Right lobe of liver (tissue), 6 donors: ENCODE measurements around the gene KRT23. TPM values are rescaled to one million over a fixed set of nuclear protein-coding genes. Genes with fewer than 3 reads are reported as not detected.
A peak's percentile ranks its signal among the peaks of the same experiment; 100 is the strongest.

ENCODE experiments used
- ATAC-seq, 4 donors: fragments of 200-7000 bp; cut with Tn5 transposase; one replicate each; pipeline ENCODE4 v1.9.1; 2020; ENCODE audit warnings: mild to moderate bottlenecking in 4 of 4, moderate library complexity in 4 of 4
- DNase-seq, 3 donors: peaks; one replicate each; pipeline ENCODE4 v3.0.0-alpha.2; 2020
- H3K27ac ChIP-seq, 3 donors: fragments of 200-600 bp; one replicate each; pipeline ENCODE4 v1.8.0; 2022
- H3K27me3 ChIP-seq, 2 donors: fragments of 200-600 bp; one replicate each; pipeline ENCODE4 v1.8.0; 2022
- H3K36me3 ChIP-seq, 4 donors: fragments of 200-600 bp; sonication (generic) in 1 of 4; one replicate each; pipeline versions ENCODE4 v1.5.1 to v1.8.0; 2017 to 2022; ENCODE audit warnings: control low read depth in 1 of 4
- H3K4me1 ChIP-seq, 4 donors: fragments of 200-600 bp; sonication (generic) in 1 of 4; one replicate each; pipeline versions ENCODE4 v1.5.1 to v1.8.0; 2017 to 2022; ENCODE audit warnings: control low read depth in 1 of 4
- H3K4me3 ChIP-seq, 3 donors: fragments of 200-600 bp; one replicate each; pipeline ENCODE4 v1.8.0; 2022
- H3K9me3 ChIP-seq, 4 donors: fragments of 200-600 bp; sonication (generic) in 1 of 4; one replicate each; pipeline versions ENCODE4 v1.5.1 to v1.8.0; 2017 to 2022; ENCODE audit warnings: control low read depth in 1 of 4
- CTCF ChIP-seq, 4 donors: fragments of 200-600 bp in 3 of 4; fragments of 450-650 bp in 1 of 4; IDR thresholded peaks; one replicate each; pipeline versions ENCODE4 v1.5.1 to v1.8.0; 2016 to 2022; ENCODE audit warnings: antibody characterized with exemption in 4 of 4, mild to moderate bottlenecking in 2 of 4
- POLR2A ChIP-seq: fragments of 450-650 bp; IDR thresholded peaks from one replicate; pipeline ENCODE4 v1.6.1; 2017; ENCODE audit warnings: antibody characterized with exemption, mild to moderate bottlenecking
- WGBS: methylation state at CpG from one replicate; pipeline ENCODE4 v1.1.6; 2018; ENCODE audit warnings: low coverage, low lambda C conversion rate; ENCODE audit not compliant: insufficient coverage; ENCODE audit errors: missing lambda C conversion rate; 5-methylcytosine and 5-hydroxymethylcytosine counted together
- intact Hi-C, 2 donors: fragments of 100-400 bp; cut with DNase I; formaldehyde crosslinking; loops; one replicate each; pipeline versions ENCODE4 v1.11.2 to v1.14.1; 2022
- total RNA-seq, 6 experiments: library from RNA; depleted of rRNA in 2 of 6; stranded (reverse); fragments of >200 nt in 2 of 6; fragmentation: NEBNext Ultra II Directional in 3 of 6; extraction: Animal tissue kit (Norgen Biotek cat#: 25700) in 3 of 6; gene quantifications; one replicate each; pipeline versions ENCODE4 v1.1.0 to v1.2.4, GENCODE V29; 2016 to 2023
- donor health status: DM: no; HTN: yes; CAD: no.
- donor health status: DM: no; HTN: no; CAD: no.
- donor health status: DM: no; HTN: no; CAD: no.
- donor health status: DM: no; HTN: yes; CAD: no.
- donor health status: DM: no; HTN: yes; CAD: no.

The KRT23 gene
- total RNA-seq, 6 experiments from 2014 or later: 0.49 to 17.6 (median 10.0) TPM; not detected in 2

DNA sequence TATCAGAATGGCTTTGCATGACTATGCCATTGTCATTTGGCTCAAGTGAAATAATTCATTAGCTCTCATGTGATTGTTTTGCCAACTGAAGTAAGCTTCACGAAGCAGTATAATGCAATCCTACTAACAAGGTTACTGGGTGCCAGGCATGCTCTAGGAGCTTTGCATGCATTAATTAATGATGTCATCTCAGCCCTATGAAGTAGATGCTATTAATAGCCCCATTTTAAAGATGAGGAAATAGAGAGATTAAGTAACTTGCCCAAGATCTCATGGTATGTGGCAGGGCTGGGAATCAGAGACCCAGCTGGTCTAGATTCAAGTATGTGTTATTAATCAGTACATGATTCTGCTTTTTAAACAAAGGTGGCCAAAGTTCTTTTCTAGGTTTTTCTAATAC is 15.2 kb upstream of the KRT23 start:
- WGBS: 45% methylated on average over 1 of the region's 1 CpG
- peak in 1 of 4 donors; percentile 21 for ATAC-seq
- H3K36me3 ChIP-seq: no peaks in the 10 kb centered on the region

GRCh38 chr17:40952154-40952553 is 14.7 kb upstream of the KRT23 start:
- Histone ChIP-seq H3K9me3 (no peaks in the 10 kb centered on the region), H3K36me3 (no peaks in the 10 kb centered on the region), H3K4me1 (peaks cover 0 to 3% (median 0%) of the 10 kb centered on the region in 4 donors), H3K27me3 (no peaks in the 10 kb centered on the region), H3K27ac (no peak overlapping the region), H3K4me3 (no peak overlapping the region)
- TF ChIP-seq POLR2A (no peak), CTCF (IDR thresholded peaks at IDR 0.05) (no peak)
- no peak for DNase-seq
- no peak for ATAC-seq
- WGBS: 65% methylated on average over 2 of the region's 2 CpGs
- intact Hi-C loops: no loop called here

More for the DNA sequence above, 15.2 kb upstream of the KRT23 start:
- Histone ChIP-seq H3K4me1 (peaks cover 0 to 3% (median 0%) of the 10 kb centered on the region in 4 donors), H3K9me3 (no peaks in the 10 kb centered on the region), H3K4me3 (no peak overlapping the region), H3K27ac (no peak overlapping the region), H3K27me3 (no peaks in the 10 kb centered on the region)
- DNase-seq: no peak
- TF ChIP-seq CTCF (IDR thresholded peaks at IDR 0.05) (no peak), POLR2A (no peak)
- intact Hi-C loops: no loop called here

GRCh38 chr17:40951011-40951622 is 13.7 kb upstream of the KRT23 start:
- ATAC-seq: no peak
- H3K27me3 ChIP-seq: no peaks in the 10 kb centered on the region
- no peaks in the 10 kb centered on the region for H3K9me3 ChIP-seq
- no peaks in the 10 kb centered on the region for H3K4me1 ChIP-seq
- WGBS: no CpG with 5 or more reads among the region's 2 CpGs
- intact Hi-C loops: no loop called here
- DNase-seq: no peak
- no peak overlapping the region for H3K27ac ChIP-seq
- H3K36me3 ChIP-seq: no peaks in the 10 kb centered on the region
- no peak overlapping the region for H3K4me3 ChIP-seq
- TF ChIP-seq CTCF (IDR thresholded peaks at IDR 0.05): no peak
- no peak for TF ChIP-seq POLR2A

- intact Hi-C loops: no loop called here
- WGBS: 71% methylated on average over 7 of the region's 7 CpGs
Observed at GRCh38 chr17:40950176-40950575, 12.7 kb upstream of the KRT23 start.

More at GRCh38 chr17:40950176-40950575, 12.7 kb upstream of the KRT23 start:
- Histone ChIP-seq H3K36me3 (no peaks in the 10 kb centered on the region), H3K4me1 (no peaks in the 10 kb centered on the region), H3K27ac (no peak overlapping the region), H3K4me3 (no peak overlapping the region), H3K27me3 (no peaks in the 10 kb centered on the region), H3K9me3 (no peaks in the 10 kb centered on the region)
- TF ChIP-seq CTCF (IDR thresholded peaks at IDR 0.05): no peak
- TF ChIP-seq POLR2A: no peak
- ATAC-seq (no peak), DNase-seq (no peak)
